Measurements from ENCODE around the gene PPP2R5C.
"Not testable (repeated sequence)": the region's sequence is repeated elsewhere in the genome, so short reads cannot be mapped to it uniquely, and the experiment has no call there.

The PPP2R5C gene

GRCh38 chr14:101797856-101798255, 36.3 kb downstream of the PPP2R5C start:
- no peak overlapping the region for H3K4me3 ChIP-seq (ENCODE audit: low read length)
- TF ChIP-seq CTCF (IDR thresholded peaks at IDR 0.05; ENCODE audit: insufficient read depth, low read depth, low read length, missing control alignments): no peak
- DNase-seq (ENCODE audit: low read depth): no peak

- DNase-seq (ENCODE audit: low read depth); H3K4me3 ChIP-seq (ENCODE audit: low read length): not testable (repeated sequence)
Measured at GRCh38 chr14:101804373-101804772, 42.9 kb downstream of the PPP2R5C start.

GRCh38 chr14:101806252-101806651, 44.7 kb downstream of the PPP2R5C start:
- DNase-seq (ENCODE audit: low read depth): not testable (repeated sequence)

GRCh38 chr14:101808020-101808641, 46.6 kb downstream of the PPP2R5C start:
- H3K4me3 ChIP-seq (ENCODE audit: low read length): no peak overlapping the region
- no peak for TF ChIP-seq CTCF (IDR thresholded peaks at IDR 0.05; ENCODE audit: insufficient read depth, low read depth, low read length, missing control alignments)

More at GRCh38 chr14:101806252-101806651, 44.7 kb downstream of the PPP2R5C start:
- H3K4me3 ChIP-seq (ENCODE audit: low read length): not testable (repeated sequence)

GRCh38 chr14:101808894-101809670, 47.6 kb downstream of the PPP2R5C start:
- no peak for TF ChIP-seq CTCF (IDR thresholded peaks at IDR 0.05; ENCODE audit: insufficient read depth, low read depth, low read length, missing control alignments)
- DNase-seq (ENCODE audit: low read depth): no peak
- peak overlapping the region; percentile 83 for H3K4me3 ChIP-seq (ENCODE audit: low read length)

More at GRCh38 chr14:101808020-101808641, 46.6 kb downstream of the PPP2R5C start:
- DNase-seq (ENCODE audit: low read depth): no peak

- peak; percentile 97 for DNase-seq (ENCODE audit: low read depth)
- no peak for TF ChIP-seq CTCF (IDR thresholded peaks at IDR 0.05; ENCODE audit: insufficient read depth, low read depth, low read length, missing control alignments)
- peak overlapping the region; percentile 83 for H3K4me3 ChIP-seq (ENCODE audit: low read length)
Measured at GRCh38 chr14:101809671-101810514, 48.4 kb downstream of the PPP2R5C start.

GRCh38 chr14:101810897-101811621, 49.5 kb downstream of the PPP2R5C start:
- peak; percentile 81 for DNase-seq (ENCODE audit: low read depth)
- no peak for TF ChIP-seq CTCF (IDR thresholded peaks at IDR 0.05; ENCODE audit: insufficient read depth, low read depth, low read length, missing control alignments)
- H3K4me3 ChIP-seq (ENCODE audit: low read length): peak overlapping the region; percentile 83
